ENCODE data around the gene LYPD1. TPM values are rescaled to one million over a fixed set of nuclear protein-coding genes. Genes with fewer than 3 reads are reported as not detected.

The LYPD1 gene
- polyA plus RNA-seq, 3 donors: 81.9 to 94.7 (median 86.8) TPM

DNA sequence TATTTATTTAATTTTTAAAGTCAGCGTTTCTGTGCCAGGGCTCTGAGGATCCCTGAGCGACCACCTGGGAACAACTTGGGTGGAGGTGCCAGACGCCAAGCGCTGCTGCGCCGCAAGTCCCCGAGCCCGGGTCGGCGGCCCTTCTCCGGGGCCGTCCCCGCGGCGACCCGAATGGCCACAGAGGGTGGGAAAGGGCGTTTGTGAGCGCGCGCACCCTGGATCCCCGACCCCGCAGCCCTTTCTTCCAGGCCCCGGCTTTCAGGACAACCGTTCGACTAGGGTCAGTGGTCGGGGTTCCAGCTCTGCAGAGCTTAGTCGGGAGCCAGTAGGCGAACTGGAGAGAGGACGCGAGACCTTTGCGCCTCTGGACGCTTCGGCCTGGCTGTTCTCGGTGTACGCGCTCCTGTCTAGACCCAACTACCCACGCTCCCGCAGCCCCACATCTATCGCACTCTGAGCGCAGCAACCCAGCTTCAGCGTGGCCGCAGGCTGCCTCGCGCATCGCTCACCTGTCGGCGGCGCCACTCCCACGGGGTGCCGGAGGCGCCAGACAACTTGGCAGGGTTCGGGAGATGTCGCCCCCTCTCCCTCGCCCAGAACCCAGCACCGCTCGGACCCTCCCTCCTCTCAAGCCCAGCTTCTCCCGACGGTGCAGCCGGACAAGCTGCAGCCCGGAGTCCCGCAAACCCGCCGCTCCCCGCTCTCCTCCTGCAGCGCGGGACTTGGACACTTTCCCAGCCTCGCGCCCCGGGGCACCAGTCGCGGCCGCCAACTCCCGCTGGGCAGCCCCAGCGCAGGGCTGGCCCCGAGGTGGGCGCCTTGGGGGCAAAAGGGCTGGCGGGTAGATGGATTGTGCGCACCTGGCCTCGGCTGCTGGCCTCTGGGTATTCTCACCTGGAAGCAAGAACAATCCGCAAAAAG is 758 bp downstream of the LYPD1 start:
- DNase-seq (ENCODE audit: low read depth in 3 of 3, low spot score in 2 of 3): no peak

DNA sequence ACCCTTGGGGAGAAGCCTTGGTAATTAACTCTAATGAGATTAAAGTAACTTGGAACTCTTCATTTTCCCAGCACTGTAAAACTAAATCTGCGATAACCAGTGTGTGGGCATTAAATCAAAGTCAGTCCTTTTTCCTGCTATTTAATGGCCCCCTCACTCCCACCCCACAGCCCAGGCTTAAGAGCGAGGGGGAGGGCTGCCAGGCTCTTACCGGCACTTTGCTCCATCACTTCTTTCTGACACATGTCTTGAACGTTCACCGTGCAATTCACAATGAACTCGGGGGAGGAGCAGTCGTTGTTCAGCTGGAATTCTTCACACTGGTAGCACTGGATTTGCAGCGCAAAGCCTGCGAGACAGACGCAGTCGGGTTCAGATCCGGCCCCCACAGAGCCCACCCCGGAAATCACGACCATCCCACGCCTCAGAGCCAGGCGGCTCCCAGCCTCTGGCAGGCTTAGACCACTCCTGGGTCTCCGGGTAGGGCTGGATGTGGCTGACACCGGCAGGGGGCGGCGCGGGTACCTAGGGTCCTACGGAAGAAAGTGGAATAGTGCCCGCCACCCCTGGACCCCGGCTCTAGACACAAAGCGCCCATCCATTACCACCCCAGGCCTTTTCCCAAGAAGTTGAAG is 1.7 kb downstream of the LYPD1 start:
- no peak for DNase-seq (ENCODE audit: low read depth in 3 of 3, low spot score in 2 of 3)

DNA sequence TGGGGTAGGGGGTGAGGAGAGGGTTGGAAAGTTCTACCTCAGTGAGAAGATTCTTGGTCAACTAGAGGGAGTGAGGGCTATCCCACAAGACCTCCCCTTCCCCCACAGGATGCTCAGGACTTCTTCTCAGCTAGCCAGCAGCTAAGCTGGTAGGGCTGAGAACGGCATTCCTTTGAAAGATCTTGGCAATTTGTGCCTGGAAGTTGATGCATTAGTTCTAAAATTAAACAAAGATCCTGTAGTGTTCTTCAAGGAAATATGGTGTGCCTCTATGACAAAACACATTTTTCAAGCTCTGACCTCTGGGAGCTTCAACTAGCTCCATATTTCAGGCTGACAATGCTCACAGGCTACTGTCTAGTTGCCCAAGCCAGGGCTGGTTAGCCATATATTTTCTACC is 2.3 kb downstream of the LYPD1 start:
- DNase-seq (ENCODE audit: low read depth in 3 of 3, low spot score in 2 of 3): no peak

DNA sequence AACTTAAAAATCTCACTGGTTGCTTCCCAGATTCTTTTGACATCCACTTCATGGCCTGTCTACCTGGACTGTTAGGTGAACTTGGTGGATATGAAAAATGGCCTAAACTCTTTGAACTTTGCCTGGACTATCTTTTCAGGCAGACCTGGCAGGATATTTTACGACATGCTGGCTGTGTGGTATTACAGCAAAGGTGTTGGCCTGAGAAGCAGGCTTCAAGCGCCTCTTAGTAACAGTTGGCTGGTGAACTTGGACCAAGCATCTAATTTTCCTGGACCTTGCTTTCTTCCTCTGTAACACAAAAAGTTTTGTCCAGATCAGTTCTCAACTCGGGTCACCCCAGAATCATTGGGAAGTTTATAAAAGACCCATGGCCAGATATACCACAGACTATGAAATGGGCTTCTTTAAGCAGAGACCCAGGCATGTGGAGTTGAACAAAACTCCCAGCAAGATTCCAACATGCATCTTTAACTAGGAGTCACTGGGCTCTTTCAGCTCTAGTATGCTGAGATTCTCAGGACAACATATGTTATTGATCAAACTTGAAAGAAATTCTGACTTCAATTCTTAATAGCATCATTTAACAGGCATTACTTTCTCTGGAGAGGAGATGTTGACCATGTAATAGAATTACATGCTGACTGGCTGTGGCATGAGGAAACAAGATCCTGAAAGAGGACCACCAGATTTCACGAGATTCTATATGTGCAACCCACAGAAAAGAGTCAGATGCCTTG is 4.4 kb downstream of the LYPD1 start:
- no peak for DNase-seq (ENCODE audit: low read depth in 3 of 3, low spot score in 2 of 3)

DNA sequence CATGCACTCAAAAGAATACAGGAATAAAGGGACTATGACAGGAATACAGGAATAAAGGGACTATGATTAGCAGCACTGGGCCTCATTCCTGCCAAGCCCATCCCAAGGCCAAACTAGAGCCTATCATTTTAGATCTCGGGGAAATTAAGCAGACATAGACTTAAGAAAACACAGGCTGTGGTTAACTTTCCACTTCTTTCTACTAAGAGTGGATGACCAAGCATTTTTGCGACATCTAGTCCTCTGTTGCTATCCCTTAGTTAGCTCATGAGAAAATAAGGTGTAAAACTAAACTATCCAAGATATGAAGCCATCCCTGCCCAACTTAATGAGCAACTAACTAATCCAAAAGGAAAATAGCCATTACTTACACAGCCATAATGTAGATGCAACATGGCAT is 5.9 kb downstream of the LYPD1 start:
- no peak for DNase-seq (ENCODE audit: low read depth in 3 of 3, low spot score in 2 of 3)

DNA sequence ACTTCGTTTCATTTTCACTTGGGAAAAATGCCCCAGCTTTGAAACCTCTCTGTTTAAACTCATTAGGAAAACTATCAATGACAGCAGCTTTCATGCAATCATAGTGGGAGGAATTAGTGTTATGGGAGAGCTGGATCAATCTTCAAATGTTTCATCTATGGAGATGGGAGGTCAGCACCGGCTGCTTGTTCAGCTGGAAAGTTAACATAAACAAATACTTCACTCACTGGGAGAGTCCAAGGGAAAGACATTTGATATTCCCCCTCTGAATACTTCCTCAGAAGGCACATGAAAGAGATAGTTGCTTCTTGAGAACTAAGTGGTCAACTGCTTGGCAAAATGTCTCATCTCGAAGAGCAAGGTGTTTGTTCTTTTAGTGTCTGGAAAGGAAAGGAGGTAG is 7.3 kb downstream of the LYPD1 start:
- DNase-seq (ENCODE audit: low read depth in 3 of 3, low spot score in 2 of 3): no peak

DNA sequence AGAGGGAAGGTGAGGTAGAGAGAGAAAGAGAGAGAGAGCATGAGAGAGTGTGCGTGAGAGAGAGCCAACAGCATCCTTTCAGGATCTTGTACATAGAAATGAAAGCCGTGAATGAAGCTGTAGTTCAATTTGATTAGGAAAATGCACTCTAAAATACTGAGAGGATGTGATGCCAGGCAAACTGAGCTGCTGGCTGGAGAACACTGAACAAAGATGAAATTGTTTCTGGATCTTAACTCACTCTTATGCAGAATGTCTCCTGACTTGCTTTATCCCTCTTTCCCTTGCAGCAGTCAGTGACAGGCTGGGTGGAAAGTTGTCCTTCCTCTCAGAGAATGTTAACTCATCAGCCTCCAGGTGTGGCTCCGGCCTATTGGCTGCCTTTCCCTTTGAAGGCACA is 10.7 kb downstream of the LYPD1 start:
- DNase-seq (ENCODE audit: low read depth in 3 of 3, low spot score in 2 of 3): no peak

DNA sequence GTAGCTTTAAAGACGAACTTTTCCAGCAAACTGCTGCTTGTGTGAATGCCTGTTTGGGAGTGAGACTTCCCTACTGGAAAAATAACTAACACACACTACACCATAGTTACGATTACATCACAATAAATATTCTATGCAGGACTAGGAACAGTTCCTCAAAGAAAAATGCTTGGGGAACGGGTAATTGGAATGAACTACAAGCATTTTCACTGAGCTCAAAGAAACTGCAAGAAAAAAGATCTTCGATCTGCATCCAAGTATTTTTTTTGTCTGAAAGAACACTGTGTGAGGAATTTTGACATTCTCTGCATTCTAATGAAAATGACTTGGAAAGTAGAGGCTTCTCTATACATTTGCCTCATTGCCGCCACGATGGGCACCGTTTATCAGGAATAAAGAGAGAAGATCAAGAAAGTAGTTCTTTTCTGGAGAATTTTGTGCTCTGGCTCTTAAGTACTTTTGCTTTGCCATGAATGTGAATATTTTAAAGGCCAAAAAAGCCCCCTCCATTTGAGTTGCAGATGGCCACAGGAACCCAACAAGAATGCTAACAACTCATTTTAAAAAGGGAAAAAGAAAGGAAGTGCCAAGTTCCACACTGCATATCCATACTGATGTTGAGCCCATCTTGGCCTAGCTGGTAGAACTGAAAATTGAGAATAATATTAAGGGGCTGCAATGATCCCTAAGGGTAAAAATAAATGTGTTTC is 13.6 kb downstream of the LYPD1 start:
- DNase-seq (ENCODE audit: low read depth in 3 of 3, low spot score in 2 of 3): no peak

DNA sequence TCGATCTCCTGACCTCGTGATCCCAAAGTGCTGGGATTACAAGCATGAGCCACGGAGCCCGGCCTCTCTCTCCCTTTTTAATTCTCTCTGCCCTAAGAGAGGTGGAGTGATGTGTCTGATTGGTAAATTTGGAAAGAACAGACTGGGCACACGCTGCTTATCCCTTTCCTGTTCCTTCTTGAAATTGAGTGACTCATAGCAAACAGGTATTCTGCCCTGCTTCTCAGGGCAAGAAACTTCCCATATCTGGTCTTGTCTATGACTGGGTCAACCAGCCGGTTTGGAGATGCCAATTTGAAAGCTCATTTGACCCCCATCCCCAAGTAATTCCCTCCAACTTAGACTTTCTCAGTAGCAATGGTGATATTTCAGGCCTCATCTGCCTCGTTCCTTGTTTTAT is 15.0 kb downstream of the LYPD1 start:
- no peak for DNase-seq (ENCODE audit: low read depth in 3 of 3, low spot score in 2 of 3)

DNA sequence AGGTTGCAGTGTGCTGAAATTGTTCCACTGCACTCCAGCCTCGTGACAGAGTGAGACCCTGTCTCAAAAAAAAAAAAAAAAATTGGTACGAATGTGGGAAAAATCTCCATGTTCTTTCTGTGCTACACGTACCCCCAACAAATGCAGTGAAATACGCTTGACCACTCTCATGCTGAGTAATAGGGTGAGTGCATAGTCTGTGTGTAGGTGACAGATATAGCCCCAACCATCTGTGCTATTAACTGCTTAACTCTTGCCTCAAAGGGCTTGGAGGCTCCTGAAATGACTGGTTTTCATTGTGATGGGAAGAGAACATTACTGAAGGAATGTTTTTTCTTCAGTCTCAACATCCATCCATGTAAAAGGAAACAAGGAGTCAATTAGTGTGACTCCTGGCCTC is 15.7 kb downstream of the LYPD1 start:
- no peak for DNase-seq (ENCODE audit: low read depth in 3 of 3, low spot score in 2 of 3)

DNA sequence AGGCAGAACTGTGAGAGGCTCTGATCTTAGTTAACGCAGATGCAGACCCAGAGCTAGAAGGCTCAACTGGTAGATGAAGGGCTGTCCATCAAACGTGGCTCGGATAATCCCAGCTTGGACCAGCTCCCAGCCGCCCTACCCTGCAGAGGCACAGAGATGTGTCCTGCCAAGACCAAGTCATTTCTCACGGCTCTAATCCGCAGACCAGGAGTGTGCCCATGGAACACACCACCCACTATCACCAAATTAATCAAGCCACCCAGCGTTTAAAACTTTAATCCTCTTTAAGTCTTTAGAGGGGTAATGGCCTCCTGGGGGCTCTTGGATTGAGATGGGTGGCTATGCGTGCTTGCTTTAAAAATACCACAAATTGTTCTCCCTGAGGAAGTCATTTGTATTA is 17.5 kb downstream of the LYPD1 start:
- no peak for DNase-seq (ENCODE audit: low read depth in 3 of 3, low spot score in 2 of 3)

DNA sequence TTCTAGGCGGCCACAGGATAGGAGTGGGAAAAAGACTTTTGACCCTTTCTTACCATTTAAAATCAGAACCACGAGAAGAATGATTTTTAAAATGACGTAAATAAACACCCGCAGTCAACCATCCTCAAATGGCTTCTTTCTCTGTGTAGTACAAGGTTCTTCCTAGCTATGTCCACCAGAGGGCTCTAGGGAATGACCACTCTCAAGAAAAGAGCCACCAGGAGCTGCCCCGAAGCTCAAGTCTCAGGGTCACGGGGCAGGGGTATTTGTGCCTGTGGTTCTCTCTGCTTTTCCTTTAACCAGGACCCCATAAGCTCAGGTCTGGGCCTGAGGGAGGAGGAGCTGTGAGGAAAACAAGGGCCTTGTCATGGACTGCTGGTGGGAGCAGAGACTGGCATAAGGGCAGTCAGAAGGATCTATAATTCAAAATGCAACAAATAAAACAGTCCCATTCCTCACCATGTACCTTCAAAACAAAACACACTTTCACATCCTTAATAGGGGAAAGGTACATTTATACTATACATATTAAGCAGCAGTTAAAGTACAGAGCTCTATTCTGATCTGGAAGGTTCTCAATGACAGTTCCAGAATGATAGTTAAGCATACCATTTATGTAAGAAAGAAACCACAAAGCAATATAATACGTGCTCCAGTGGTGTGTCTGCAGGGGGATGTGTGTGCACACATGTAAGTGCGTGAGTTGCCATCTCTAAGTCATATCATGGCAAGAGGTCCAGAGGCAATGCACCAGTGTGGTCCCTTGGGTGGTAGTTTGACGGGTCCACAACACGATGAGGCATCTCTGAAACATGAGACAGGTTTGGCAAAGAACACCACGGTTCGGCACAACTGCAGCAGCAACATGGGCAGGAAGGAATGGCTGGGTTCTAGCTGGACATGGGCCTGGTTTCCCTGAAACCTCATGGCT is 18.6 kb downstream of the LYPD1 start:
- DNase-seq (ENCODE audit: low read depth in 3 of 3, low spot score in 2 of 3): no peak

DNA sequence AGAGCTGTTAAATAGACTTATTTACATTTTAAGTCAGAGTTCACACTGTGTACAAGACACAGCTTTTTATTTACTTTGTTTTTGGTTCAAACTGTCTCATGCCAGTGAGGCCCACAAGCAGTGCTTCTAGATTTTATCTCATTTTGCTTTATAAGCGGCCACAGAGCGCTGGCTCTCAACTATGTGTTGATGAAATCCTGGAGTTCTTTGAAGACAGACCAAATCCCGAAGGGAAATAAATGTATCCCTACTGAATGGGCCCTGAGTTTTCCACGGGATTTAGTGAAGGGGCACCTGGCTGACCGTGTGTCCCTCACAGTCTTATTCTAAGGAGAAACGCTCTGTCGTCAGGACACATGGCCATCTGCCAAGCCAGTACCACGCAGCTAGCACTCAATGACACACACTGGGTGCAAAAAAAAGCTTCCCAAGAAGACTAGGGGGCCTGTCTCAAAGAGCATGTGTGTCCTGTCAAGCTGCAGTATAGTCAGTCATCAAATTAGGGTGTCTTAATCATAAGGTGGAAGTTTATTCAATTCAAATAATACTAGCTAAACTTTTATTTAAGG is 23.4 kb downstream of the LYPD1 start:
- no peak for DNase-seq (ENCODE audit: low read depth in 3 of 3, low spot score in 2 of 3)

DNA sequence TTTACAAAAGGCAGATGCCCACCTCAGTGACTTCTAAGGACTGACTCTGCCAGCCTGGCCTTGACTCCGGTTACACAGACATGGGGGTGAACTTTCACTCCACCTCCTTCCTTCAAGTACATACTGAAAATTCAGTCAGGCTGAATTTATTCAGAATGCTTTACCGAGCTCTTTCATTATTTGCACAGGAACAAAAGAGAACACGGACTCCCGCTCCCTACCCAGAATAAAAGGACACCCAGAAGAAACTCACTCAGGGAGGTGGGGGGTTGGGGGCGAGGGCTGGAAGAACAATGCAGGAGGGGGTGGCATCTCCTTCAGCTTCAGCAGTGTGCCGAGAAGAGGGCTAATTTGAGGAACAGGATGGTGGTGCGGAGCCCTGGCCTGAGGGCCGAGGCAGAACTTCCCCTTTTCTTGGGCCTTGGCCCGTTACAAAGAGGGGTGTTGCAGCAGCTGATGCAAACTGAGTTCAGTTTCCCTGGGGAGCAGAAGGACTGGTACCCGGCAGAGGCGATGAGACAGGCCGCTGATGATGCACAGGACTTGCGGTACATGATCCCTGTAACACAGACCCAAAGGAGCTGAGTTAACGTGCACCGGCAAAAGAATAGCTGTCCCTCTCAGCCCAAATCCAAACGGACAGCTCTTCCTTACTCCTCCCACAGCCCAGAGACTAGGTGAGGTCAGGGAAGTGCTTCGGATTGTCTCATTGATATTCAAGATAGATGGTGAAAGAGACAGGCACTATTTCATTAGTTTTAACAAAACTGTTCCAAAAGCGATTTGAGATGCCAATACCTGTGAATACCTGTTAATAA is 24.1 kb downstream of the LYPD1 start:
- DNase-seq (ENCODE audit: low read depth in 3 of 3, low spot score in 2 of 3): no peak

DNA sequence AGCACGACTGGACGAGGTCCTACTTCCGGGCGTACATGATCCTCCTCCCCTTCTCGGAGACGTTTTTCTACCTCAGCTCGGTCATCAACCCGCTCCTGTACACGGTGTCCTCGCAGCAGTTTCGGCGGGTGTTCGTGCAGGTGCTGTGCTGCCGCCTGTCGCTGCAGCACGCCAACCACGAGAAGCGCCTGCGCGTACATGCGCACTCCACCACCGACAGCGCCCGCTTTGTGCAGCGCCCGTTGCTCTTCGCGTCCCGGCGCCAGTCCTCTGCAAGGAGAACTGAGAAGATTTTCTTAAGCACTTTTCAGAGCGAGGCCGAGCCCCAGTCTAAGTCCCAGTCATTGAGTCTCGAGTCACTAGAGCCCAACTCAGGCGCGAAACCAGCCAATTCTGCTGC is 24.8 kb downstream of the LYPD1 start:
- DNase-seq (ENCODE audit: low read depth in 3 of 3, low spot score in 2 of 3): no peak

DNA sequence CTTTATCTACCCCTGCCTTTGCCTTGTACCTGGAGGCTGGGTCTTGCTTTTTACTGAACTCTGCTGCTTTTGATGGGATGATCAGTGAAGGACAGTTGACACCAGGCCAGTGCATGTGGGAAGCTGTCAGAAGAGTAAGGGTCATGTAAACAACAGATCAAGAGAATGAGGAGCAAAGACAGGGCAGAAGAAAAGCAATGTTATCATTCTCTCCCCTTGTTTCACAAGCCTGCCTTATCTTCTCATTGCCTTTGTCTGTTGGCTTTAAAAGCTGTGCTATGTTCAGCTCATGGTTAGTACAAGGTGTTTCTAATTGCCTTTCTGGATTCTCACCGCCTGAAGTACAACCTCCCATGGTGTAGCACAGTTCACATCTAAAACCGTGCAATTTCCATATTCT is 27.6 kb downstream of the LYPD1 start:
- DNase-seq (ENCODE audit: low read depth in 3 of 3, low spot score in 2 of 3): no peak

DNA sequence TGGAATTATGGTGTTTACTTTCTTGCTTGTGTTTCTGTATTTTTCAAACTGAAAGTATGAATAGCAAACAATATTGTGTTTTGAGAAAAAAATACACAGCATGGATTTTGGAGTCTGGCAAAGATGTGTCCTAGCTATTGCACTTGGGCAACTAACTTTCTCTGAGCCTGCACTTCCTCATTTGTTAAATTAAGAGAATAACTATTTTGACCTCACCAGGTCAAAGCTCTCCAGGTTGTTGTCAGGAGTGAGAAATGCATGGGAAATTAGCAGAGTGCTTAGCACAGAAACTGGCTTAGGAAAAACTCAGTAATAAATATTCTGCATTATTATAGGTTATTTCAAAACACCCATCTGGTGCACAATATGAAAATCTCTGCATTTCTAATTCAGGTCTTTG is 28.2 kb downstream of the LYPD1 start:
- no peak for DNase-seq (ENCODE audit: low read depth in 3 of 3, low spot score in 2 of 3)

DNA sequence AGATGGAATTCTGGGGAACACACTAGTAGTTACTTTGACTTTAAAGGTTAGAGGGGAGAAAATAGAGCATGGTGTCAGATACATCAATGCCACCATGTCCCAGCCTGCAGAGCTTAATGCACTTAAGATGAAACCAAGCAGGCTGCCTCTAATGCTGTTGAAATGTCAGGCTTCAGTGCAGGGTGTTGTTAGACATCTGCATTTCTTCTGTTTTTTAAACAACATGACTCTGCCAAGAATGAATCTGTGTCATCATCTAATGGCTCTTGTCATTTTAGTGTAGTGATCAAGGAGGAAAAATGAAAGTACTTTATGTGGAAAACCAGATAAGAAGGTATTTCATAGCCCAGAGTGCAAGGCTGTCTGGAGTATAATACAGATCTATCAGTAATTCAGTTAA is 29.9 kb downstream of the LYPD1 start:
- no peak for DNase-seq (ENCODE audit: low read depth in 3 of 3, low spot score in 2 of 3)

Measured in right renal cortex interstitium (tissue), 3 donors.